ENCODE results near the gene MSN. TPM values are rescaled to one million over a fixed set of nuclear protein-coding genes. Genes with fewer than 3 reads are reported as not detected.
"Not testable (repeated sequence)": the region's sequence is repeated elsewhere in the genome, so short reads cannot be mapped to it uniquely, and the experiment has no call there.

Gene MSN
- total and polyA plus RNA-seq, 4 donors: 168 to 399 (median 299) TPM

GRCh38 chrX:65752294-65752693 lies 84.8 kb downstream of the MSN start:
- no peak overlapping the region for H3K9ac ChIP-seq (ENCODE audit: insufficient read depth in 1 of 2, low read length in 2 of 2)

GRCh38 chrX:65755786-65756185 lies 88.3 kb downstream of the MSN start:
- H3K36me3 ChIP-seq (ENCODE audit: control insufficient read depth in 4 of 4, insufficient read depth in 4 of 4, low read length in 4 of 4): no peaks in the 10 kb centered on the region
- H3K27me3 ChIP-seq (ENCODE audit: control insufficient read depth in 3 of 3, insufficient read depth in 3 of 3, low read length in 2 of 3): no peaks in the 10 kb centered on the region
- no peak overlapping the region for H3K27ac ChIP-seq (ENCODE audit: low read depth in 1 of 2, low read length in 1 of 2)
- H3K9ac ChIP-seq (ENCODE audit: insufficient read depth in 1 of 2, low read length in 2 of 2): no peak overlapping the region
- no peak for ATAC-seq (ENCODE audit: insufficient read depth, low FRiP score)
- no peaks in the 10 kb centered on the region for H3K9me3 ChIP-seq (ENCODE audit: control insufficient read depth in 4 of 4, insufficient read depth in 3 of 4, low read length in 3 of 4)
- peaks cover 0 to 2% (median 0%) of the 10 kb centered on the region in 5 donors for H3K4me1 ChIP-seq (ENCODE audit: control insufficient read depth in 5 of 5, insufficient read depth in 5 of 5, low read length in 5 of 5)
- no peak for TF ChIP-seq CTCF (IDR thresholded peaks at IDR 0.05; ENCODE audit: control extremely low read depth, extremely low read depth)
- WGBS, 2 donors: 62 to 71% methylated on average over 3 of the region's 3 CpGs
- no peak overlapping the region for H3K4me3 ChIP-seq
- DNase-seq: no peak

More at GRCh38 chrX:65752294-65752693, 84.8 kb downstream of the MSN start:
- ATAC-seq (ENCODE audit: insufficient read depth, low FRiP score) (no peak), DNase-seq (no peak)
- Histone ChIP-seq H3K9me3 (ENCODE audit: control insufficient read depth in 4 of 4, insufficient read depth in 3 of 4, low read length in 3 of 4) (no peaks in the 10 kb centered on the region), H3K27ac (ENCODE audit: low read depth in 1 of 2, low read length in 1 of 2) (no peak overlapping the region), H3K36me3 (ENCODE audit: control insufficient read depth in 4 of 4, insufficient read depth in 4 of 4, low read length in 4 of 4) (no peaks in the 10 kb centered on the region), H3K27me3 (ENCODE audit: control insufficient read depth in 3 of 3, insufficient read depth in 3 of 3, low read length in 2 of 3) (no peaks in the 10 kb centered on the region), H3K4me3 (no peak overlapping the region), H3K4me1 (ENCODE audit: control insufficient read depth in 5 of 5, insufficient read depth in 5 of 5, low read length in 5 of 5) (peaks cover 0 to 4% (median 0%) of the 10 kb centered on the region in 5 donors)
- TF ChIP-seq CTCF (IDR thresholded peaks at IDR 0.05; ENCODE audit: control extremely low read depth, extremely low read depth): no peak
- WGBS, 2 donors: 30 to 57% methylated on average over 3 of the region's 3 CpGs

GRCh38 chrX:65757943-65758342 lies 90.5 kb downstream of the MSN start:
- Histone ChIP-seq H3K27ac (ENCODE audit: low read depth in 1 of 2, low read length in 1 of 2) (no peak overlapping the region), H3K9ac (ENCODE audit: insufficient read depth in 1 of 2, low read length in 2 of 2) (no peak overlapping the region), H3K4me3 (no peak overlapping the region), H3K4me1 (ENCODE audit: control insufficient read depth in 5 of 5, insufficient read depth in 5 of 5, low read length in 5 of 5) (no peaks in the 10 kb centered on the region), H3K9me3 (ENCODE audit: control insufficient read depth in 4 of 4, insufficient read depth in 3 of 4, low read length in 3 of 4) (no peaks in the 10 kb centered on the region), H3K27me3 (ENCODE audit: control insufficient read depth in 3 of 3, insufficient read depth in 3 of 3, low read length in 2 of 3) (no peaks in the 10 kb centered on the region), H3K36me3 (ENCODE audit: control insufficient read depth in 4 of 4, insufficient read depth in 4 of 4, low read length in 4 of 4) (no peaks in the 10 kb centered on the region)
- no peak for DNase-seq
- WGBS, 2 donors: 85 to 93% methylated on average over 3 of the region's 3 CpGs
- no peak for ATAC-seq (ENCODE audit: insufficient read depth, low FRiP score)
- TF ChIP-seq CTCF (IDR thresholded peaks at IDR 0.05; ENCODE audit: control extremely low read depth, extremely low read depth): no peak

GRCh38 chrX:65758505-65758904 lies 91.1 kb downstream of the MSN start:
- DNase-seq (no peak), ATAC-seq (ENCODE audit: insufficient read depth, low FRiP score) (no peak)
- H3K36me3 ChIP-seq (ENCODE audit: control insufficient read depth in 4 of 4, insufficient read depth in 4 of 4, low read length in 4 of 4): no peaks in the 10 kb centered on the region
- no peak overlapping the region for H3K27ac ChIP-seq (ENCODE audit: low read depth in 1 of 2, low read length in 1 of 2)
- H3K9me3 ChIP-seq (ENCODE audit: control insufficient read depth in 4 of 4, insufficient read depth in 3 of 4, low read length in 3 of 4): no peaks in the 10 kb centered on the region
- no peak overlapping the region for H3K4me3 ChIP-seq
- no peaks in the 10 kb centered on the region for H3K4me1 ChIP-seq (ENCODE audit: control insufficient read depth in 5 of 5, insufficient read depth in 5 of 5, low read length in 5 of 5)
- no peaks in the 10 kb centered on the region for H3K27me3 ChIP-seq (ENCODE audit: control insufficient read depth in 3 of 3, insufficient read depth in 3 of 3, low read length in 2 of 3)
- WGBS, 2 donors: 50 to 74% methylated on average over 1 of the region's 1 CpG
- H3K9ac ChIP-seq (ENCODE audit: insufficient read depth in 1 of 2, low read length in 2 of 2): no peak overlapping the region
- no peak for TF ChIP-seq CTCF (IDR thresholded peaks at IDR 0.05; ENCODE audit: control extremely low read depth, extremely low read depth)

GRCh38 chrX:65759525-65759924 lies 92.1 kb downstream of the MSN start:
- ATAC-seq (ENCODE audit: insufficient read depth, low FRiP score); H3K4me3 ChIP-seq: not testable (repeated sequence)
- WGBS, 2 donors: 30 to 53% methylated on average over 1 of the region's 1 CpG

More at GRCh38 chrX:65759525-65759924, 92.1 kb downstream of the MSN start:
- not testable (repeated sequence) for H3K9me3 ChIP-seq (ENCODE audit: control insufficient read depth in 4 of 4, insufficient read depth in 3 of 4, low read length in 3 of 4); H3K27ac ChIP-seq (ENCODE audit: low read depth in 1 of 2, low read length in 1 of 2); H3K36me3 ChIP-seq (ENCODE audit: control insufficient read depth in 4 of 4, insufficient read depth in 4 of 4, low read length in 4 of 4); H3K27me3 ChIP-seq (ENCODE audit: control insufficient read depth in 3 of 3, insufficient read depth in 3 of 3, low read length in 2 of 3); H3K4me1 ChIP-seq (ENCODE audit: control insufficient read depth in 5 of 5, insufficient read depth in 5 of 5, low read length in 5 of 5); DNase-seq; H3K9ac ChIP-seq (ENCODE audit: insufficient read depth in 1 of 2, low read length in 2 of 2)

Measured in lung (tissue), 12 donors.